ENCODE measurements around the gene MORN5. TPM values are rescaled to one million over a fixed set of nuclear protein-coding genes. Genes with fewer than 3 reads are reported as not detected.

The MORN5 gene
- total RNA-seq, 2 donors from 2014 or later, result not detected

DNA sequence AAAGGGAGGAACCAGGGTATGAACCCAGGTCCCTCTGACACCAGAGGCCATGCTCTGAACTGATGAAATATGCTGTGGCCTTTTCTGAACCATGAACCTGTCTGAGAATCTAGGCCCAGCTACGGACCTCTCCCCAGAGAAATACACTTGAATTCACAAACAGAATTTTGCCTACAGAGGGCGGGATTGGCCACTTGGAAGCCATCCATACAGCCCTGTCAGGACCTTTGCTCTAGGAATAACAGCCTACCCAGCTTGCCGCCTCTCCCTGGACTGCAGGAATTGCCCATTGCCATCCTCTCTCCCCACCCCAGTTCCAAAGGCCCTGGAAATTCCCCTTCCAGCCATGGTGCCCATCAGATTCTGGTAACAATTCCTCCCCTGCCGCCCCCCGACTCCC lies 26.6 kb downstream of the MORN5 start:
- no peaks in the 10 kb centered on the region for H3K27me3 ChIP-seq
- H3K36me3 ChIP-seq (replicated peaks in 1 of 2; ENCODE audit: insufficient read depth in 1 of 2, low read depth in 2 of 2), result no peaks in the 10 kb centered on the region
- no peak overlapping the region for H3K4me3 ChIP-seq
- ATAC-seq, result no peak
- intact Hi-C loops (cut with DNase I), result no loop called here
- no peak overlapping the region for H3K27ac ChIP-seq
- no peaks in the 10 kb centered on the region for H3K4me1 ChIP-seq
- TF ChIP-seq, protein P1, sequence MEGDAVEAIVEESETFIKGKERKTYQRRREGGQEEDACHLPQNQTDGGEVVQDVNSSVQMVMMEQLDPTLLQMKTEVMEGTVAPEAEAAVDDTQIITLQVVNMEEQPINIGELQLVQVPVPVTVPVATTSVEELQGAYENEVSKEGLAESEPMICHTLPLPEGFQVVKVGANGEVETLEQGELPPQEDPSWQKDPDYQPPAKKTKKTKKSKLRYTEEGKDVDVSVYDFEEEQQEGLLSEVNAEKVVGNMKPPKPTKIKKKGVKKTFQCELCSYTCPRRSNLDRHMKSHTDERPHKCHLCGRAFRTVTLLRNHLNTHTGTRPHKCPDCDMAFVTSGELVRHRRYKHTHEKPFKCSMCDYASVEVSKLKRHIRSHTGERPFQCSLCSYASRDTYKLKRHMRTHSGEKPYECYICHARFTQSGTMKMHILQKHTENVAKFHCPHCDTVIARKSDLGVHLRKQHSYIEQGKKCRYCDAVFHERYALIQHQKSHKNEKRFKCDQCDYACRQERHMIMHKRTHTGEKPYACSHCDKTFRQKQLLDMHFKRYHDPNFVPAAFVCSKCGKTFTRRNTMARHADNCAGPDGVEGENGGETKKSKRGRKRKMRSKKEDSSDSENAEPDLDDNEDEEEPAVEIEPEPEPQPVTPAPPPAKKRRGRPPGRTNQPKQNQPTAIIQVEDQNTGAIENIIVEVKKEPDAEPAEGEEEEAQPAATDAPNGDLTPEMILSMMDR (IDR thresholded peaks at IDR 0.05), result no peak
- no peak for TF ChIP-seq POLR2A (IDR thresholded peaks at IDR 0.05)
- no peak for DNase-seq
- no peaks in the 10 kb centered on the region for H3K9me3 ChIP-seq
- 75 to 76% methylated on average over 4 to 5 of the region's 5 CpGs for WGBS, 2 donors

DNA sequence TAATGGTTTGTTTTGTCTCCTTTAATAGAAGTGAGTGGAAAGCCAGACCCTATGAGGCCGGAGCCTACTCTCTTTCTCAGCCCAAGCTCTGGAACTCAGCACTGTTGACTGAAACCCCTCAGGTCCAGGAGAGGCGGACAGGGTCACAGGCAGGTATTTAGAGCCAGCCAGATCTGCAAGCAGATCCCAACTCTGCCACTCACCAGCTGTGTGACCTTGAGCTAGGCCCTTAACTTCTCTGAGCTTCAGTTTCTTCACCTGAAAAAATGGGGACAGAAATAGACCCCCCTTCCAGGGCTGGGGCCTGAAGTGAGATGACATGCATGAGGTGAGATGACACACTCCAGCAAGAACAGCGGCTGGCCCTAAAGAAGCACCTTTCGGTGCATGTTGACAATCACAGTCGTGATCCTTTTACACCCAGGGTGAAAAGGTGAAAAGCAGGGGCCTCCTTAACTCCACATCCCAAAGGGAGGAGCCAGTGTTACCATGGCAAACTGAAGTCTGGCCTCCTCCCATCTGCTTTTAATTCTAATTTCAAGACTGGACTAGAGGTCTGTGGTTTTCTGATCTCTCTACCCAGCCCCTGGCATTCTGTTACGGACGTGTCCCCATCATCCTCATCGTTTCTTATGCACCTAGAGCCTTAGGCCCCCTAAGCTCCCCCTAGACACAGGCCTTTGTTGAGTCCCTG lies 27.2 kb downstream of the MORN5 start:
- 81 to 86% methylated on average over 8 of the region's 8 CpGs for WGBS, 2 donors
- H3K4me3 ChIP-seq, result no peak overlapping the region
- no peak overlapping the region for H3K27ac ChIP-seq
- DNase-seq (no peak), ATAC-seq (no peak)
- no peaks in the 10 kb centered on the region for H3K36me3 ChIP-seq (replicated peaks in 1 of 2; ENCODE audit: insufficient read depth in 1 of 2, low read depth in 2 of 2)
- H3K4me1 ChIP-seq, result no peaks in the 10 kb centered on the region
- intact Hi-C loops (cut with DNase I), result no loop called here
- no peak for TF ChIP-seq POLR2A (IDR thresholded peaks at IDR 0.05)
- TF ChIP-seq, protein P1 (IDR thresholded peaks at IDR 0.05), result no peak
- H3K9me3 ChIP-seq, result no peaks in the 10 kb centered on the region
- no peaks in the 10 kb centered on the region for H3K27me3 ChIP-seq

DNA sequence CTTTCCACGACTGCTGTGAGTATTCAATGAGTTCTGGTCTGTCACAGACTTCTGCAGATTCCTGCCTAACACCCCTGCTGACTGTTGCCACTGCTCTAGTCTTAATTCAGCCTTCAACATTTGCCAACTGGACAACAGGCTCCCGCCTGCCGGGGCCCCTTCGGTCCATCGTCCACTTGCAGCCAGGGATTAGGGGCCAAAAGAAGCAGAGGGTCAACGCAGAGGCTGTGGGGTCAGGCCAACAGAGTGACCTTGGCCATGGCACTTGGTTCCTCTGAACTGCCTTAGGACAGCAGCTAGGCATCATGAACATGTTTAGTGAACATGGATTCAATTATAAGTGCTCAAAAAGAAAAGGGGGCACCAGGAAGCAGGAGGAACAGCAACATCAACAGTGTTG lies 28.7 kb downstream of the MORN5 start:
- Histone ChIP-seq H3K4me3 (no peak overlapping the region), H3K27me3 (no peaks in the 10 kb centered on the region), H3K4me1 (no peaks in the 10 kb centered on the region), H3K36me3 (replicated peaks in 1 of 2; ENCODE audit: insufficient read depth in 1 of 2, low read depth in 2 of 2) (no peaks in the 10 kb centered on the region), H3K9me3 (no peaks in the 10 kb centered on the region), H3K27ac (no peak overlapping the region)
- TF ChIP-seq, protein P1 (IDR thresholded peaks at IDR 0.05), result no peak
- TF ChIP-seq POLR2A (IDR thresholded peaks at IDR 0.05), result no peak
- WGBS, 2 donors, result 36 to 85% methylated on average over 2 to 6 of the region's 6 CpGs
- DNase-seq (no peak), ATAC-seq (no peak)
- intact Hi-C loops (cut with DNase I), result no loop called here

DNA sequence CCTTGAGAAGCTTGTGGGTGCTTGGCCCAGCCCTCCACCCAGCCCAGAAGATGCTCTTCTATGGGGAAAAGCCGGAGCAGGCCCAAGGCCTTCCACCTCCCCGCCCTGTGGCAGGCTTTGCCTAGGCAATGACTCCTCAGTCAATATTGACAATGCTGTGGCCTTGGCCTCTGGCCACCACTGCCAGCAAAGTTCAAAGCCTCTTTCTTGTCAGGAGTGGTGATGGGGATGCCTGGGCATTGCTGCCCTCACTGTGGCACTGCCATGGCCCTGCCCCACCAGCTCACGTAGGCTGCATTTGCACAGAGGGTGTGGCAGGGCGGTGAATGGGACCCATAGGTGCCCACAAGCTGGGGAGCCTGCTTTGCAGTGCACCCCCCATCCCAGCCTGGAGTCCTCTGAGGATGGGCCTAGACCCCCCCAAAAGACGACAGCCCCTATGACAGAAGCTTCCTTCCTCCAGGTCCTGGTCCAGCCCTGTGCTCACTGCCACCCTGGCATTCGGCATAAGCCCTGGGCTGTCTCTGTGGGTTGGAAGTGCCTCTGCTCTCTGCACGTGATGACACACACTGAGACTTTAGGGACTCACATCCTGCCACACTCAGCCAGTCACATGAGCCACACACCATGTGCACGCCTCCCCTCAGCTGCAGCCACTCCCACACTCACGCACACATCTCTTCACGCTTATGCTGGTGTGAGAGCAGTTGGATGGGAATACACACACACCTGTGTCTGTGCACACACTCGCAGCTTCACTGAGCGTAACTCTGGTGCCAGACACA lies 31.1 kb downstream of the MORN5 start:
- Histone ChIP-seq H3K27ac (no peak overlapping the region), H3K4me3 (no peak overlapping the region), H3K4me1 (no peaks in the 10 kb centered on the region), H3K36me3 (replicated peaks in 1 of 2; ENCODE audit: insufficient read depth in 1 of 2, low read depth in 2 of 2) (no peaks in the 10 kb centered on the region), H3K9me3 (no peaks in the 10 kb centered on the region), H3K27me3 (no peaks in the 10 kb centered on the region)
- TF ChIP-seq POLR2A (IDR thresholded peaks at IDR 0.05), result no peak
- TF ChIP-seq, protein P1 (IDR thresholded peaks at IDR 0.05), result no peak
- WGBS, 2 donors, result 69 to 79% methylated on average over 9 to 12 of the region's 12 CpGs
- intact Hi-C loops (cut with DNase I), result no loop called here
- DNase-seq (peak in 1 of 4 donors; percentile 6), ATAC-seq (no peak)

Data from body of pancreas (tissue), 4 donors.